GM21423 (cell line): Measurements from ENCODE around the gene RUNX2.

Experiments
- ATAC-seq: cut with Tn5 transposase; IDR thresholded peaks from one replicate; pipeline ENCODE4 v1.9.1; 2021; ENCODE audit warnings: mild to moderate bottlenecking, moderate library complexity; ENCODE audit not compliant: unreplicated experiment

RUNX2 gene

DNA sequence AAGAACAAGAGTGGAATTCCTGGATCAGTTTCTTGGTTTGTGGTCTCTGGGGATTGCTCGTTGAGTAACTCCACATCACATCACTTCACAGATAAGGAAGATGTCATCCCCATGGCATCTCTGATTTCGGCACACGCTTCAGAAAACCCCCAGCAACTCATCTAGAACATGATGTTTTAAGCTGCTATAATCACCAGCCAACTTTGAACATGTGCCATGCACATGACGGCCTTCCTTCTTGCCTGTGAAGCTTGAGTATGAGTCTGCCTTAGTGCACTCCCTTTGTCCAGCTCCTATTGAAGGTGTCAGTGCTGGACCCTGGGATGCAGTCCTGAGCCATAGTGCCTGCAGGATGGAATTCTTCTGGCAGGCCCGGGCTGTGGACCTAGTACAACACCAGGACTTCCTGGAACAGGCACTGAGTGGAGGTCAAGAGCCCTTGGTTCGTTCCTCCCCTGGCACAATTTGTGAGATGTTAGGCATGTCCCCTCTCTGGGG lies 281.1 kb downstream of the RUNX2 start:
- no peak for ATAC-seq

- ATAC-seq: no peak
Measured at GRCh38 chr6:45610374-45610773, 282.2 kb downstream of the RUNX2 start.

DNA sequence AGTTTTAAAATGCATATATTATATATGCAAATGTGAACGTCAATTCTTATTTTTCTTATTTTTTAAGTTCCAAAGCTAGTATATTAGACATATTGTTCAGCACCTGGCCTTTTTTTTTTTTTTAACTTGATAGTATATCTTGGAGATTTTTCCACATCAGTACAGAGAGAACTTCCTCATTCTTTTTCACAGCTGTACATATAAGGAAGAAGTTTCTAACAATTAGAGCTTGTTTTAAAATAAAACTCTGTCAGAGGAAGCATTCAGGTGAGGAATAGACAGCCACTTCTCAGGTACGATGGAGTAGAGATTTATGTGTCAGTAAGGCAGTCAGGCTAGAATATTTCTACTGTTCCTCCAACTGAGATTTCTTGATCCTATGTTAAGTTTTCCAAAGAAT lies 282.7 kb downstream of the RUNX2 start:
- ATAC-seq: no peak

DNA sequence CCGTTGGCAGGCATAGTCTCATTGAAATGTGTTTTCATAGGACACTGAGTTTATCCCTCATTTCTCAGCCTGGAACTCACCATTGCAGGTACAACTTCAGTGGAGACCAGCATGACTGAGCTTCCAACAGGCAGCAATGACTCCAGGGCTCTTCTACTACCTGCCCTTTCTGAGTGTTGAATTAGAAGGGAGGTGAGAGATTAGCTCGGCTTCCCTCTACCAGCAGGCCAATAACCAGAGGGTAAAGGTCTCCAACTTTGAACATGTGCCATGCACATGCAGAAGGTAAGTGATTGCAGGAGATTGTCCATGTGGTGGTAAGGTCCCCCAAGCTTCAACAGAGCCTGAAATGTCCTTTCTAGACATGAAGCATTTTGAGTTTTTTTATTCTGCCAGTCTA lies 283.4 kb downstream of the RUNX2 start:
- no peak for ATAC-seq

DNA sequence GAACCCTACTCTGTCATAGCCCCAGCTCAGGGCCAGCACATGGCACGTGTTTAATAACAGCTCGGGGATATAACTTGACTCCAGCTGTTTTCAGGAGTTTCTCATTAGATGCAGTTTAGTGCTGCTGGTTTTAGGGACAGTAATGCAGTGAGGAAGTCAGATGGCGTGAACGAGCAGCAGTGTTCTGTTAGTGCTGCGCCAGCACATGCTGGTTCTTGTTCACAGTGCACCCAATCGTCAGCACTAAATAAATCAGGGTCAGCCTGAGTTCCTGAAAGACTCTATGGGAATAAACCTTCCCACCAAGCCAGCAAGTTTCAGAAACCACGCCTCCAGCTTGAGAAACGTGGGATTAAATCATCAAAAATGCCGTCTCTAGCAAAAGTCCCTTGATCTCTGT lies 285.5 kb downstream of the RUNX2 start:
- no peak for ATAC-seq

- no peak for ATAC-seq
Measured at GRCh38 chr6:45614488-45615285, 286.6 kb downstream of the RUNX2 start.

DNA sequence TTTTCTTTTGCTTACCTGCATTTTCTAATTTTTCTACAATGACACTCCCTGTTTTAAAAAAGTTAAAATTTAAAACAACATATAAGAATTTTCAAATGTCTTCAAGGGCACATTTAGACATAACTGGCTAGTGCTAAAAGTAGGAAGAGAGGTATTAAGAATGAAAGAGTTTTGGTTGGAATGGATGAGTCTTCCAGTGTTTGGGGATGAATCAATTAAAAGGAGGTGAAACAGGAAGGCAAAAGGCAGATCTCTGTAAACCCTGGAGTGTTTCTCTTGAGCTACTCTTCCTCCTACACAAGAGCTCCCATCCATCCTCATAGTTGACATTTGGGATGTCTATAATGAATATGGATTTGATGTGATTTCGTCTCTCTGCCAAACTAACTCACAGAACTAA lies 288.1 kb downstream of the RUNX2 start:
- ATAC-seq: no peak

GRCh38 chr6:45617441-45617840 lies 289.3 kb downstream of the RUNX2 start:
- ATAC-seq: no peak

DNA sequence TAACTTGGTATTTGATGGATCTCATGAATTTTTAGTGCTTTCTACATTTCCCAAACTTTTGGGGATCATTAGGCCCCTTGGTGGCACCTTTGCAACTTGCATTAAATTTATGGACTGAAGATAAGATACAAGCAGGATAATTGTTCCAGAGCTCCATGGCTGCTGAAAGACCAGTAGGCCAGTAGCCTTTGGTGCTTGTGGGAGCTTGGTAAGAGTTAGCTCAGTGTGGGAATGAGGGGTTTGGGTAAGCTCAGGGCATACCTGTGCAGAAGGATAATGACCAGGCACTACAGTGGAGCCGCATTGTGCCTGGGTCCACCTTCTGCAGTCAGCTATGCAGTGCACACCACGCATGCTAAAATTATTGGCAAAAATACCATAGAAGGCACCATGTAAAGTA lies 290.1 kb downstream of the RUNX2 start:
- no peak for ATAC-seq

- ATAC-seq: no peak
Measured at GRCh38 chr6:45619211-45619760, 291.2 kb downstream of the RUNX2 start.

- ATAC-seq: no peak
Measured at GRCh38 chr6:45619994-45620471, 291.9 kb downstream of the RUNX2 start.

DNA sequence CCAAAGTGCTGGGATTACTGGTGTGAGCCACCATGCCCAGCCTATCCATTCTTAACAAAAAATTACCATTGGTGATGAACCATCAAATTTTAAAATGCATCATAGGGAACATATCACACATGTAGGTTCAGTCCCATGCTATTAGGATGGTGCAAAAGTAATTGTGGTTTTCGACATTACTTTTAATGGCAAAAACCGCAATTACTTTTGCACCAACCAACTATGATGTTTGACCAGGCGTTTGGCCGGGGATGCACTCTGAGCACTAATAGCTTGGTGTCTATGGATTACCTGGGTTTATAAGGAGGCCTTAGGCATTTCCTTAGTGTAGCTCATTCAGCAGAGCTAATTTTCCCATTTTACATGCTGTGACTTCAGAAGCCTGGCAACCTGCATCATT lies 296.1 kb downstream of the RUNX2 start:
- no peak for ATAC-seq

DNA sequence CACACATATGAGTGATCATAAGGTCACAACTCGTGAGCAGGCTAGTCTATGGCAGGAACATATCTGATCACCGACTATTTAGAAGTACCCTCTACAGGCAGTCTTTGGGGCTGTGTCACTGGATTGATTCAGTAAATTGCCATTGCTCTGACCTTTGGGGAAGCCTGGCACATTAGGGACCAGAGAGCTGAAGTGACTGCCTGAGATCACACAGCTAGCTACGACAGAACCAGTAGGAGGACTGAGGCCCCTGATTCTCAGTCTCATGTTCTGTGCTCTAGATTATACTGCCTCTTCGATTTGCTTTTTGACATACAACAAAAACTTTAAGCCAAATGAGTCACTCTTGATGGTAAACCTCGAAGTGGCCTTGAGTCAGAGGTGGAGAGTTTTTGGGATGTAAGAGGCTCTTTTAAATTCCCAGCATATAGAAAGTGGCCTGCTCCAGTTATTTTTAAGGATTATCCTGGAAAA lies 297.1 kb downstream of the RUNX2 start:
- no peak for ATAC-seq

- ATAC-seq: no peak
Measured at GRCh38 chr6:45626087-45626891, 298.2 kb downstream of the RUNX2 start.

GRCh38 chr6:45630314-45630713 lies 302.2 kb downstream of the RUNX2 start:
- ATAC-seq: no peak

DNA sequence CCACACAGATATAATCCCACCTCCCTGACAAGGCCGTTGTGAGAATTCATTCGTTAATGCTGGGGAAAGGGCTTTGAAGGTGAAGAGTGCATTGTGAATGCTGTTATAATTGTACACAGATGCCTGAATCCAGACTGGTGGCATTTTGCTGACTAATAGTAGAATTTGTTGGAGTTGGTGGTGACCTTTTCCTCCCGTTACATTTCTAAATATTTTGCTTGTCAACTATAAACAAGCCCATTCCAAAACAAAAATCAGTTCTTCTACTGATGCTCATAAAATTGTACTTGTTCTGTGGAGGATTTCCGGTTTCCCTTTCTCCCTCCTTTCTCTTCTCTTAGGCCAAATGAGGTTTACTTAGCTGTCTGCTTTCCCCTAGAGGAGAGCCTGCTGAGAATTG lies 302.7 kb downstream of the RUNX2 start:
- ATAC-seq: no peak

GRCh38 chr6:45631396-45631795 lies 303.3 kb downstream of the RUNX2 start:
- ATAC-seq: no peak

DNA sequence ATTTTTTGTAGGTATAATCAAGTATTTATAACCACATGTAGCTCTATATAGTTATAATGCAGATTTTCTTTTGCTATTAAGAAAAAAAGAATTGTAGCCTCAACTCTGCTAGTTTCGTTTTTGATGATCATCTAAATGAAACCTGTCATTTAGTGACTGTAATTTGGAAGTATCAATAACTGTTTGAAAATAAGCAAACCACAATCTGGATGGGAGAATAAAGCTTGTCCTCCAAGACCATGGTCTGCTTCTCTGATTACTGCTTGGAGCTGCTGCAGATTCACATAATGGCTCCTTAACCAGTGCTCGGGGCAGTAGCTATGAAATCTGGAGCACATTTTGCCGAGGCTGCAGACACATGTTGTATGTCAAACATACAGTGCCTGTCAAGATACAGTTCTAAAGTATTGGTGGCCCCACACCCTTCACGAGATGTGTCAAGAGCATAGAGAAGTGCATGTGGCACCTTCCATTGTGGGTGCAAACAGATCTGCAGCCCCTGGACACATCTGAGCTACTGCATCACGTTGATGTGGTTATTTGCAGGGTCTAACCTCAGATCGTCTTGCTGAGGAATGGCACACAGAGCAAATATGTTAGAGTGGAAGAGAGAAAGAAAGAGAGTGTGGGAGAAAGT lies 305.3 kb downstream of the RUNX2 start:
- ATAC-seq: no peak

- no peak for ATAC-seq
Measured at GRCh38 chr6:45634231-45634630, 306.1 kb downstream of the RUNX2 start.

- no peak for ATAC-seq
Measured at GRCh38 chr6:45635284-45635867, 307.2 kb downstream of the RUNX2 start.

DNA sequence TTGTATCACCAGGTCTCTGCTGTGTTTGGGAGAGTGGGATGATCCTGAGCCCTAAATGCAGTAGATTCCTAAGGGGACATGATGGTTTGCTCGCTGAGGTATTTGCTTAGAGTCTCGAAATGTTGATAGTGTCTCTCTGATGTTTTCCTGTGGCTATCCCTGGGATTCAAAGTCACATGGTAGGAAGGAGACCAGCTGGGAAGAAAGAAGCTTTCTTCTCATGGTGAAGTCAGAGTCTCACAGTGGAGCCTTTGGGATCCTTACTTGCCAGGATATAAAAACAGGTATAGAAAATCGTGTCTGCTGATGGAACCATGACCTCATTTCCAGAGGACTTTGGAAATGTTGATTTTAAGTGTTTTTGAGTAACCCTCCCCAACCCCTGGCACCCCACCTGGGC lies 308.9 kb downstream of the RUNX2 start:
- ATAC-seq: no peak
